GM19438 (cell line): ENCODE results near the gene NRBP1.

Experiments used
- ATAC-seq: cut with Tn5 transposase; IDR thresholded peaks from one replicate; pipeline ENCODE4 v1.9.1; 2021; ENCODE audit warnings: low read depth; ENCODE audit not compliant: unreplicated experiment

Gene NRBP1

GRCh38 chr2:27428213-27428977 lies at the start of gene NRBP1:
NRBP1 (plus strand) TSS chr2:27428631; CDS start chr2:27433274, 4,643 bp downstream.
- peak; percentile 81 for ATAC-seq

- no peak for ATAC-seq
Observed at GRCh38 chr2:27378809-27379290, 49.6 kb upstream of the NRBP1 start.

GRCh38 chr2:27379383-27379835 lies 49.0 kb upstream of the NRBP1 start:
- ATAC-seq: no peak

- peak; percentile 40 for ATAC-seq
Observed at GRCh38 chr2:27379836-27380625, 48.4 kb upstream of the NRBP1 start.

- peak; percentile 91 for ATAC-seq
Observed at GRCh38 chr2:27380626-27381545, 47.5 kb upstream of the NRBP1 start, which contains the start of gene ZNF513. ZNF513 (minus strand) TSS chr2:27380734; CDS start chr2:27380526, 208 bp downstream.

GRCh38 chr2:27381577-27382181 lies 46.8 kb upstream of the NRBP1 start:
- ATAC-seq: no peak

GRCh38 chr2:27390822-27391679 lies 37.4 kb upstream of the NRBP1 start:
- ATAC-seq: no peak

- ATAC-seq: no peak
Observed at GRCh38 chr2:27393225-27393624, 35.2 kb upstream of the NRBP1 start.

- ATAC-seq: no peak
Observed at GRCh38 chr2:27398962-27399361, 29.5 kb upstream of the NRBP1 start.

- no peak for ATAC-seq
Observed at GRCh38 chr2:27400348-27401135, 27.9 kb upstream of the NRBP1 start.

- ATAC-seq: no peak
Observed at GRCh38 chr2:27407798-27408491, 20.5 kb upstream of the NRBP1 start.

- peak; percentile 16 for ATAC-seq
Observed at GRCh38 chr2:27408601-27409320, 19.7 kb upstream of the NRBP1 start.

- peak; percentile 91 for ATAC-seq
Observed at GRCh38 chr2:27409321-27410073, 18.9 kb upstream of the NRBP1 start, which contains the start of gene PPM1G. PPM1G (minus strand) TSS chr2:27409591; CDS start chr2:27409422, 169 bp downstream.

GRCh38 chr2:27412419-27413152 lies 15.8 kb upstream of the NRBP1 start:
- no peak for ATAC-seq

GRCh38 chr2:27416151-27416550 lies 12.3 kb upstream of the NRBP1 start:
- no peak for ATAC-seq

GRCh38 chr2:27420996-27421395 lies 7.4 kb upstream of the NRBP1 start:
- no peak for ATAC-seq
